Measurements from ENCODE around the gene SSH2.
"Not testable (repeated sequence)": the region's sequence is repeated elsewhere in the genome, so short reads cannot be mapped to it uniquely, and the experiment has no call there.

Gene SSH2

GRCh38 chr17:29929533-29930408 lies at the start of gene SSH2:
Gene SSH2, minus strand, starts transcription at chr17:29930228. Its CDS starts 228 bp downstream, at chr17:29930000.
- peak; percentile 82 for DNase-seq
- in situ Hi-C loops (cut with MboI; ENCODE audit: low pct_unique_long_range_greater_than_20kb, low sequenced_read_pairs) = no loop called here

- in situ Hi-C loops (cut with MboI; ENCODE audit: low pct_unique_long_range_greater_than_20kb, low sequenced_read_pairs) = loop anchor here (25.0 kb wide), 2 partner anchors 109 to 341 kb away; no protein-coding TSS in a partner anchor
- DNase-seq = no peak
Observed at GRCh38 chr17:29977836-29978235, 47.8 kb upstream of the SSH2 start.

GRCh38 chr17:29973005-29973404 lies 43.0 kb upstream of the SSH2 start:
- in situ Hi-C loops (cut with MboI; ENCODE audit: low pct_unique_long_range_greater_than_20kb, low sequenced_read_pairs) = no loop called here
- DNase-seq = no peak

GRCh38 chr17:29972277-29972676 lies 42.2 kb upstream of the SSH2 start:
- DNase-seq = no peak
- in situ Hi-C loops (cut with MboI; ENCODE audit: low pct_unique_long_range_greater_than_20kb, low sequenced_read_pairs) = no loop called here

GRCh38 chr17:29968271-29968670 lies 38.2 kb upstream of the SSH2 start:
- in situ Hi-C loops (cut with MboI; ENCODE audit: low pct_unique_long_range_greater_than_20kb, low sequenced_read_pairs) = no loop called here
- DNase-seq = no peak

GRCh38 chr17:29962656-29963055 lies 32.6 kb upstream of the SSH2 start:
- in situ Hi-C loops (cut with MboI; ENCODE audit: low pct_unique_long_range_greater_than_20kb, low sequenced_read_pairs) = no loop called here

GRCh38 chr17:29959658-29960337 lies 29.8 kb upstream of the SSH2 start:
- no peak for DNase-seq
- in situ Hi-C loops (cut with MboI; ENCODE audit: low pct_unique_long_range_greater_than_20kb, low sequenced_read_pairs) = no loop called here

More at GRCh38 chr17:29962656-29963055, 32.6 kb upstream of the SSH2 start:
- DNase-seq = no peak

GRCh38 chr17:29958947-29959657 lies 29.1 kb upstream of the SSH2 start:
- in situ Hi-C loops (cut with MboI; ENCODE audit: low pct_unique_long_range_greater_than_20kb, low sequenced_read_pairs) = no loop called here
- DNase-seq = no peak

- in situ Hi-C loops (cut with MboI; ENCODE audit: low pct_unique_long_range_greater_than_20kb, low sequenced_read_pairs); DNase-seq: not testable (repeated sequence)
Observed at GRCh38 chr17:29957488-29957887, 27.5 kb upstream of the SSH2 start.

GRCh38 chr17:29956225-29956624 lies 26.2 kb upstream of the SSH2 start:
- DNase-seq = peak; percentile 22
- in situ Hi-C loops (cut with MboI; ENCODE audit: low pct_unique_long_range_greater_than_20kb, low sequenced_read_pairs) = no loop called here

- in situ Hi-C loops (cut with MboI; ENCODE audit: low pct_unique_long_range_greater_than_20kb, low sequenced_read_pairs) = no loop called here
- no peak for DNase-seq
Observed at GRCh38 chr17:29954405-29954804, 24.4 kb upstream of the SSH2 start.

- in situ Hi-C loops (cut with MboI; ENCODE audit: low pct_unique_long_range_greater_than_20kb, low sequenced_read_pairs) = no loop called here
- no peak for DNase-seq
Observed at GRCh38 chr17:29949696-29950095, 19.7 kb upstream of the SSH2 start.

GRCh38 chr17:29948448-29949215 lies 18.6 kb upstream of the SSH2 start:
- peak; percentile 90 for DNase-seq
- in situ Hi-C loops (cut with MboI; ENCODE audit: low pct_unique_long_range_greater_than_20kb, low sequenced_read_pairs) = no loop called here

GRCh38 chr17:29945281-29945680 lies 15.3 kb upstream of the SSH2 start:
- DNase-seq = no peak
- in situ Hi-C loops (cut with MboI; ENCODE audit: low pct_unique_long_range_greater_than_20kb, low sequenced_read_pairs) = no loop called here

- in situ Hi-C loops (cut with MboI; ENCODE audit: low pct_unique_long_range_greater_than_20kb, low sequenced_read_pairs) = no loop called here
- no peak for DNase-seq
Observed at GRCh38 chr17:29941334-29941733, 11.3 kb upstream of the SSH2 start, which contains the start of gene EFCAB5. Gene EFCAB5, plus strand, starts transcription at chr17:29941634. Its CDS starts 163 bp downstream, at chr17:29941797.

- no peak for DNase-seq
- in situ Hi-C loops (cut with MboI; ENCODE audit: low pct_unique_long_range_greater_than_20kb, low sequenced_read_pairs) = no loop called here
Observed at GRCh38 chr17:29936724-29937123, 6.7 kb upstream of the SSH2 start.

- DNase-seq; in situ Hi-C loops (cut with MboI; ENCODE audit: low pct_unique_long_range_greater_than_20kb, low sequenced_read_pairs): not testable (repeated sequence)
Observed at GRCh38 chr17:29935909-29936308, 5.9 kb upstream of the SSH2 start.

- peak; percentile 27 for DNase-seq
- in situ Hi-C loops (cut with MboI; ENCODE audit: low pct_unique_long_range_greater_than_20kb, low sequenced_read_pairs) = no loop called here
Observed at GRCh38 chr17:29933379-29933778, 3.4 kb upstream of the SSH2 start.

All from KBM-7 (cell line).